CD4-positive, alpha-beta T cell (primary cell): ENCODE measurements around the gene AQR. TPM values are rescaled to one million over a fixed set of nuclear protein-coding genes. Genes with fewer than 3 reads are reported as not detected.

Source experiments
- ATAC-seq: fragments of 200-7000 bp; cut with Tn5 transposase; one replicate; pipeline ENCODE4 v1.10.0; 2022; ENCODE audit warnings: mild to moderate bottlenecking; ENCODE audit not compliant: poor library complexity
- CTCF ChIA-PET: fragments of 350-600 bp; sonication (Branson Sonifier 250); formaldehyde crosslinking; loops from one replicate; lab custom pipeline; 2021; ENCODE audit warnings: antibody characterized with exemption, inconsistent platforms; lab: Charles Lee
- POLR2A ChIA-PET: fragments of 350-600 bp; sonication (Branson Sonifier 250); formaldehyde crosslinking; loops from one replicate; lab custom pipeline; 2021; ENCODE audit warnings: antibody characterized with exemption, inconsistent platforms; lab: Charles Lee
- DNase-seq, 14 experiments: peaks; one replicate each; pipeline ENCODE4 v3.0.0-alpha.2; 2013 to 2020; ENCODE audit warnings: mixed read lengths in 2 of 14
- H3K27ac ChIP-seq, 2 donors: one replicate each; pipeline versions ENCODE4 v1.5.1 to v1.7.0; 2013; ENCODE audit warnings: low read length in 2 of 2, low read depth in 1 of 2, mild to moderate bottlenecking in 1 of 2
- H3K27me3 ChIP-seq, 2 experiments: 1 replicate in 1 of 2; 2 replicates in 1 of 2; pipeline versions ENCODE4 v1.6.1 to v1.7.0; 2013; ENCODE audit warnings: low read length in 2 of 2, control low read depth in 1 of 2, mild to moderate bottlenecking in 1 of 2, moderate library complexity in 1 of 2; ENCODE audit not compliant: insufficient read depth in 2 of 2, control insufficient read depth in 1 of 2
- H3K36me3 ChIP-seq: one replicate; pipeline ENCODE4 v1.6.1; 2013; ENCODE audit warnings: low read length, control low read depth; ENCODE audit not compliant: insufficient read depth
- H3K4me1 ChIP-seq: one replicate; pipeline ENCODE4 v1.6.1; 2013; ENCODE audit warnings: low read length, control low read depth; ENCODE audit not compliant: insufficient read depth
- H3K4me3 ChIP-seq: one replicate; pipeline ENCODE4 v1.5.1; 2013; ENCODE audit warnings: mild to moderate bottlenecking, low read length, moderate library complexity
- H3K9me3 ChIP-seq, 2 experiments: 1 replicate in 1 of 2; 2 replicates in 1 of 2; pipeline versions ENCODE4 v1.6.1 to v1.7.0; 2013; ENCODE audit warnings: low read length in 2 of 2, mild to moderate bottlenecking in 2 of 2, control low read depth in 1 of 2, moderate library complexity in 1 of 2; ENCODE audit not compliant: control insufficient read depth in 1 of 2, insufficient read depth in 1 of 2
- H3K27ac Mint-ChIP-seq: one replicate; pipeline ENCODE4 v1.8.0; 2020; ENCODE audit warnings: mixed read lengths
- H3K27me3 Mint-ChIP-seq: one replicate; pipeline ENCODE4 v1.8.0; 2021; ENCODE audit warnings: mixed read lengths
- H3K36me3 Mint-ChIP-seq: one replicate; pipeline ENCODE4 v1.8.0; 2021; ENCODE audit warnings: low read depth, mixed read lengths
- H3K4me1 Mint-ChIP-seq: one replicate; pipeline ENCODE4 v1.8.0; 2021; ENCODE audit warnings: low read depth, mixed read lengths
- H3K4me3 Mint-ChIP-seq: one replicate; pipeline ENCODE4 v1.8.0; 2020; ENCODE audit warnings: mild to moderate bottlenecking, mixed read lengths
- H3K9me3 Mint-ChIP-seq: one replicate; pipeline ENCODE4 v1.8.0; 2020; ENCODE audit warnings: mixed read lengths
- CTCF ChIP-seq: fragments of 200-600 bp; IDR thresholded peaks from one replicate; pipeline ENCODE4 v1.8.0; 2022; ENCODE audit warnings: antibody characterized with exemption, mild to moderate bottlenecking
- intact Hi-C, 2 experiments: fragments of 100-400 bp; cut with DNase I in 1 of 2; cut with micrococcal nuclease in 1 of 2; formaldehyde crosslinking; loops; one replicate each; pipeline versions ENCODE4 v1.15.1 to v1.9.0; 2023 to 2025; cut with DNase I, micrococcal nuclease
- total RNA-seq, 174 experiments: library from RNA in 2 of 174; stranded (reverse) in 2 of 174; gene quantifications; one replicate each; pipeline ENCODE4 v1.2.3 and lab custom pipeline; 2021 to 2026

AQR gene
- total RNA-seq, 2 experiments from 2014 or later = 40.4 to 40.7 TPM

GRCh38 chr15:34883042-34883441 lies 86.5 kb downstream of the AQR start:
- no peaks in the 10 kb centered on the region for H3K9me3 ChIP-seq
- H3K4me1 ChIP-seq = no peaks in the 10 kb centered on the region
- H3K27me3 Mint-ChIP-seq = no peaks in the 10 kb centered on the region
- H3K4me3 ChIP-seq = no peak overlapping the region
- peaks cover 93% of the 10 kb centered on the region for H3K36me3 Mint-ChIP-seq
- H3K27me3 ChIP-seq = no peaks in the 10 kb centered on the region
- H3K36me3 ChIP-seq = peaks cover 76% of the 10 kb centered on the region
- ChIA-PET POLR2A (no interaction called here), CTCF (no interaction called here)
- H3K4me1 Mint-ChIP-seq = no peaks in the 10 kb centered on the region
- H3K9me3 Mint-ChIP-seq = no peaks in the 10 kb centered on the region
- intact Hi-C loops = no loop called here
- DNase-seq = no peak
- TF ChIP-seq CTCF = no peak
- ATAC-seq = no peak
- H3K27ac Mint-ChIP-seq = no peak overlapping the region
- no peak overlapping the region for H3K4me3 Mint-ChIP-seq
- no peak overlapping the region for H3K27ac ChIP-seq

- Histone ChIP-seq H3K9me3 (no peaks in the 10 kb centered on the region), H3K36me3 (peaks cover 70% of the 10 kb centered on the region), H3K27ac (no peak overlapping the region), H3K27me3 (no peaks in the 10 kb centered on the region), H3K4me3 (no peak overlapping the region), H3K4me1 (no peaks in the 10 kb centered on the region)
- ChIA-PET POLR2A (no interaction called here), CTCF (no interaction called here)
- Mint-ChIP-seq H3K36me3 (peaks cover 96% of the 10 kb centered on the region), H3K4me3 (no peak overlapping the region), H3K4me1 (no peaks in the 10 kb centered on the region), H3K27ac (no peak overlapping the region), H3K27me3 (no peaks in the 10 kb centered on the region), H3K9me3 (no peaks in the 10 kb centered on the region)
- ATAC-seq (no peak), DNase-seq (no peak)
- intact Hi-C loops = no loop called here
- TF ChIP-seq CTCF = no peak
Measured at GRCh38 chr15:34879107-34879506, 90.4 kb downstream of the AQR start.

GRCh38 chr15:34876640-34877039 lies 92.9 kb downstream of the AQR start:
- H3K4me3 ChIP-seq = no peak overlapping the region
- no peak overlapping the region for H3K4me3 Mint-ChIP-seq
- ChIA-PET POLR2A (no interaction called here), CTCF (no interaction called here)
- intact Hi-C loops = no loop called here
- no peaks in the 10 kb centered on the region for H3K4me1 ChIP-seq
- H3K27me3 Mint-ChIP-seq = no peaks in the 10 kb centered on the region
- peaks cover 63% of the 10 kb centered on the region for H3K36me3 ChIP-seq
- DNase-seq (no peak), ATAC-seq (no peak)
- H3K27me3 ChIP-seq = no peaks in the 10 kb centered on the region
- no peaks in the 10 kb centered on the region for H3K9me3 ChIP-seq
- no peaks in the 10 kb centered on the region for H3K4me1 Mint-ChIP-seq
- no peak for TF ChIP-seq CTCF
- no peaks in the 10 kb centered on the region for H3K9me3 Mint-ChIP-seq
- H3K36me3 Mint-ChIP-seq = peaks cover 99% of the 10 kb centered on the region
- H3K27ac Mint-ChIP-seq = no peak overlapping the region
- H3K27ac ChIP-seq = no peak overlapping the region
